Measurements from ENCODE around the gene AKR1C3.
"Not testable (repeated sequence)": the region's sequence is repeated elsewhere in the genome, so short reads cannot be mapped to it uniquely, and the experiment has no call there.

The AKR1C3 gene

GRCh38 chr10:5094265-5095205, at the start of gene AKR1C3:
AKR1C3 (plus strand) TSS chr10:5094414; CDS start chr10:5094445, 31 bp downstream.
- DNase-seq: peak; percentile 90

GRCh38 chr10:5045095-5045494, 49.1 kb upstream of the AKR1C3 start:
- DNase-seq: no peak

- DNase-seq: no peak
Measured at GRCh38 chr10:5046410-5046809, 47.8 kb upstream of the AKR1C3 start.

- not testable (repeated sequence) for DNase-seq
Measured at GRCh38 chr10:5047055-5047454, 47.2 kb upstream of the AKR1C3 start.

GRCh38 chr10:5047912-5048628, 46.1 kb upstream of the AKR1C3 start:
- no peak for DNase-seq

- DNase-seq: not testable (repeated sequence)
Measured at GRCh38 chr10:5052951-5053500, 41.2 kb upstream of the AKR1C3 start.

- not testable (repeated sequence) for DNase-seq
Measured at GRCh38 chr10:5054831-5055230, 39.4 kb upstream of the AKR1C3 start.

GRCh38 chr10:5059267-5059666, 34.9 kb upstream of the AKR1C3 start:
- DNase-seq: not testable (repeated sequence)

GRCh38 chr10:5060791-5061190, 33.4 kb upstream of the AKR1C3 start:
- not testable (repeated sequence) for DNase-seq

GRCh38 chr10:5064656-5065055, 29.6 kb upstream of the AKR1C3 start:
- DNase-seq: no peak

- no peak for DNase-seq
Measured at GRCh38 chr10:5068274-5068984, 25.8 kb upstream of the AKR1C3 start.

GRCh38 chr10:5070648-5071410, 23.4 kb upstream of the AKR1C3 start:
- DNase-seq: no peak

GRCh38 chr10:5071411-5072198, 22.6 kb upstream of the AKR1C3 start:
- DNase-seq: peak; percentile 94

GRCh38 chr10:5073659-5074058, 20.6 kb upstream of the AKR1C3 start:
- no peak for DNase-seq

- DNase-seq: no peak
Measured at GRCh38 chr10:5076615-5077014, 17.6 kb upstream of the AKR1C3 start.

- peak; percentile 62 for DNase-seq
Measured at GRCh38 chr10:5078547-5079180, 15.6 kb upstream of the AKR1C3 start.

GRCh38 chr10:5079306-5079830, 14.8 kb upstream of the AKR1C3 start:
- no peak for DNase-seq

GRCh38 chr10:5079836-5080235, 14.4 kb upstream of the AKR1C3 start:
- no peak for DNase-seq

GRCh38 chr10:5081091-5081490, 13.1 kb upstream of the AKR1C3 start:
- no peak for DNase-seq

GRCh38 chr10:5088703-5089261, 5.4 kb upstream of the AKR1C3 start:
- no peak for DNase-seq

Data from OCI-M1 (cell line).